ENCODE results near the gene OOSP4B. TPM values are rescaled to one million over a fixed set of nuclear protein-coding genes. Genes with fewer than 3 reads are reported as not detected.
"Not testable (repeated sequence)": the region's sequence is repeated elsewhere in the genome, so short reads cannot be mapped to it uniquely, and the experiment has no call there.

Gene OOSP4B
- total and polyA plus RNA-seq, 12 donors: not detected

DNA sequence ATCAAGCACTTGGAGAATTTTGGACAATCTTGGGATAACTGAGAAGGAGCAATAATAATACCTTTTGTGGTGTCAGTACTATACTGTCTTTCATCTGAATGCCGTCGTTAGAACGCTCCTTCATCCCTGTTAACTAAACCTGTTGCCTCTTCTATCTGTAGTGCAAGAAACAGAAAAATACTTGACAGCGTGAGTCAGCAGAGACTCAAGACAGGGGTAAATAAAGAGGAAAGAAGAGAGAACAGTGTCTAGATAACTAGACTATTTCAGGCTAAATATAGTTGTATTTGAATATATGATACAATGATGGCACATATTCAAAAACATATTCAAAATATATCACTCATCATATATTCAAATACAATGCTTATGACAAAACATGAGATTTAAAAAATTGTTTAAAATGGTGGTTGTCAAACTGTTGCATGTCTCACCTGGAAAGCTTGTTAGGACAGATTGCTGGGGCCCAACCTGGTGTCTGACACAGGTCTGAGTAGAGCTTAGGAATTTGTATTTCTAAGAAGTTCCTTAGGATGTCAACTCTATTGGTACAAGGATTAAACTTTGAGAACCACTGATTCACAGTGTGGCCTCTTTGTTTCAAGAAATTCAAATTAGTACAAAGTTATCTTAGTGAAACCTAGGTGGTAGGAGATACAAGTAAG lies 35.7 kb upstream of the OOSP4B start:
- Histone ChIP-seq H3K27me3 (no peaks in the 10 kb centered on the region), H3K36me3 (replicated peaks in 1 of 2) (no peaks in the 10 kb centered on the region), H3K4me1 (replicated peaks in 1 of 2) (no peaks in the 10 kb centered on the region), H3K9me3 (replicated peaks in 1 of 3) (no peaks in the 10 kb centered on the region), H3K4me3 (no peak overlapping the region), H3K27ac (no peak overlapping the region)
- DNase-seq: no peak
- no peak for TF ChIP-seq POLR2A (IDR thresholded peaks at IDR 0.05)
- TF ChIP-seq, protein P1, sequence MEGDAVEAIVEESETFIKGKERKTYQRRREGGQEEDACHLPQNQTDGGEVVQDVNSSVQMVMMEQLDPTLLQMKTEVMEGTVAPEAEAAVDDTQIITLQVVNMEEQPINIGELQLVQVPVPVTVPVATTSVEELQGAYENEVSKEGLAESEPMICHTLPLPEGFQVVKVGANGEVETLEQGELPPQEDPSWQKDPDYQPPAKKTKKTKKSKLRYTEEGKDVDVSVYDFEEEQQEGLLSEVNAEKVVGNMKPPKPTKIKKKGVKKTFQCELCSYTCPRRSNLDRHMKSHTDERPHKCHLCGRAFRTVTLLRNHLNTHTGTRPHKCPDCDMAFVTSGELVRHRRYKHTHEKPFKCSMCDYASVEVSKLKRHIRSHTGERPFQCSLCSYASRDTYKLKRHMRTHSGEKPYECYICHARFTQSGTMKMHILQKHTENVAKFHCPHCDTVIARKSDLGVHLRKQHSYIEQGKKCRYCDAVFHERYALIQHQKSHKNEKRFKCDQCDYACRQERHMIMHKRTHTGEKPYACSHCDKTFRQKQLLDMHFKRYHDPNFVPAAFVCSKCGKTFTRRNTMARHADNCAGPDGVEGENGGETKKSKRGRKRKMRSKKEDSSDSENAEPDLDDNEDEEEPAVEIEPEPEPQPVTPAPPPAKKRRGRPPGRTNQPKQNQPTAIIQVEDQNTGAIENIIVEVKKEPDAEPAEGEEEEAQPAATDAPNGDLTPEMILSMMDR (IDR thresholded peaks at IDR 0.05): no peak
- intact Hi-C loops (cut with DNase I): no loop called here
- WGBS, 4 donors: 89 to 94% (median 90%) methylated on average over 4 of the region's 4 CpGs

GRCh38 chr11:59982037-59982436 lies 34.9 kb upstream of the OOSP4B start:
- intact Hi-C loops (cut with DNase I); H3K27me3 ChIP-seq; H3K36me3 ChIP-seq (replicated peaks in 1 of 2); H3K4me1 ChIP-seq (replicated peaks in 1 of 2); H3K27ac ChIP-seq; H3K9me3 ChIP-seq (replicated peaks in 1 of 3); DNase-seq; H3K4me3 ChIP-seq: not testable (repeated sequence)
- 48 to 66% (median 61%) methylated on average over 4 of the region's 4 CpGs for WGBS, 4 donors

DNA sequence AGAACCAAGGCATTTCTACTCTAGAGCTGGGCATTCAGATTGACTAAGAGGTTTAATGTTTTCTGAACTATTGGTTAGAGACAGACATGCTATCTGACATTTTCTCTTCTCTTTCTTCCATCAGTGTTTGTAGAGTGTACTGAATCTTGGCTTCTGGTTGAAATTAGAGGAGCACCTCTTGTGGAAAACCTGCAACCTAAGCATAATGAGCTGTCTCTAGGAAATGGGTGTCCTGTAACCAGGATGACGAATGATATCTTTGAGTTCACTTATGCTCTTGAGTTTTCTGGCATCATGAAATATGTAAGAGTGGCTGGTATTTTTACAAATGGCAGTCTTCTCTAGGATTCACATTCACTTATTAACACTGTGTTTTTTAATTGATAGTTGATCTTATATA lies 33.8 kb upstream of the OOSP4B start:
- Histone ChIP-seq H3K4me3 (no peak overlapping the region), H3K9me3 (replicated peaks in 1 of 3) (no peaks in the 10 kb centered on the region), H3K4me1 (replicated peaks in 1 of 2) (no peaks in the 10 kb centered on the region), H3K27ac (no peak overlapping the region), H3K27me3 (no peaks in the 10 kb centered on the region), H3K36me3 (replicated peaks in 1 of 2) (no peaks in the 10 kb centered on the region)
- TF ChIP-seq, protein P1 (IDR thresholded peaks at IDR 0.05): no peak
- no peak for TF ChIP-seq POLR2A (IDR thresholded peaks at IDR 0.05)
- DNase-seq: no peak
- intact Hi-C loops (cut with DNase I): no loop called here
- WGBS, 4 donors: 69 to 79% (median 76%) methylated on average over 1 of the region's 1 CpG

DNA sequence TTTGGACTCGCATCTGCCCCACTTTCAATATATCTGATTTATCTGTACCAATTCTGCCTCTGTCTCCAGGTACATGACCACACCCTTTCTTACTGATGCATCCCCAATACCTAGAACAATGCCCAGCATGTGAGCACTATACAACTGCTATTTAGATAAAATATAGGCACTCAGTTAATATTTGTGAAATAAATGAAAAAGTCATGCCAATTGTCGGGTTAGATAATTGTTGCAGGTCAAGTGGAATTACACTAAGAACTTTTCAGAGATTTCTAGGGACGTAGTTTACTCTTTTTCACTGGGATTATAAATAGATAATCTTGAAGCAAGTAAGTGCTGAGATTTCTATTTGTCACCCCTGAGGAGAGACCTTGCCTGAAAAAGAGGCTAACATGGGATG lies 32.6 kb upstream of the OOSP4B start:
- intact Hi-C loops (cut with DNase I): no loop called here
- no peaks in the 10 kb centered on the region for H3K27me3 ChIP-seq
- no peak for TF ChIP-seq POLR2A (IDR thresholded peaks at IDR 0.05)
- TF ChIP-seq, protein P1 (IDR thresholded peaks at IDR 0.05): no peak
- no peaks in the 10 kb centered on the region for H3K9me3 ChIP-seq (replicated peaks in 1 of 3)
- no peak for DNase-seq
- H3K4me3 ChIP-seq: no peak overlapping the region
- no peak overlapping the region for H3K27ac ChIP-seq
- 75 to 84% (median 80%) methylated on average over 3 of the region's 3 CpGs for whole genome bisulfite sequencing, 4 donors
- H3K36me3 ChIP-seq (replicated peaks in 1 of 2): no peaks in the 10 kb centered on the region
- H3K4me1 ChIP-seq (replicated peaks in 1 of 2): no peaks in the 10 kb centered on the region

DNA sequence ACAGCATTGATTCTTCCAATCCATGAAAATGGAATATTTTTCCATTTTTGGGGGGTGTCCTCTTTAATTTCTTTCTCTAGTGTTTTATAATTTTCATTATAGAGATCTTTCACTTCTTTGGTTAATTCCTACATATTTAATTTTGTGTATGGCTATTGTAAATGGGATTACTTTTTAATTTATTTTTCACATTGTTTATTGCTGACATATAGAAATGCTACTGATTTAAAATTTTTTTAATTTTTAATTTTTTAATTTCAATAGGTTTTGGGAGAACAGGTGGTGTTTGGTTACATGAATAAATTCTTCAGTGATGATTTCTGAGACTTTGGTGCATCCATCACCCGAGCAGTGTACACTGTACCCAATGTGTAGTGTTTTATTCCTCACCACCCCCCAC lies 26.6 kb upstream of the OOSP4B start:
- 60 to 85% (median 74%) methylated on average over 1 of the region's 1 CpG for WGBS, 4 donors
- intact Hi-C loops (cut with DNase I): no loop called here
- TF ChIP-seq POLR2A (IDR thresholded peaks at IDR 0.05): no peak
- TF ChIP-seq, protein P1 (IDR thresholded peaks at IDR 0.05): no peak

More for the DNA sequence above, 26.6 kb upstream of the OOSP4B start:
- Histone ChIP-seq H3K4me3 (no peak overlapping the region), H3K4me1 (replicated peaks in 1 of 2) (no peaks in the 10 kb centered on the region), H3K9me3 (replicated peaks in 1 of 3) (no peaks in the 10 kb centered on the region), H3K27me3 (no peaks in the 10 kb centered on the region), H3K36me3 (replicated peaks in 1 of 2) (no peaks in the 10 kb centered on the region), H3K27ac (no peak overlapping the region)
- no peak for DNase-seq

All from adrenal gland (tissue), 12 donors.